ENCODE results near the gene AP5M1. TPM values are rescaled to one million over a fixed set of nuclear protein-coding genes. Genes with fewer than 3 reads are reported as not detected.
"Not testable (repeated sequence)": the region's sequence is repeated elsewhere in the genome, so short reads cannot be mapped to it uniquely, and the experiment has no call there.

The AP5M1 gene
- total RNA-seq, 1 experiment from 2014 or later = 2.9 TPM

- H3K27me3 ChIP-seq = no peaks in the 10 kb centered on the region
- DNase-seq = no peak
- H3K4me3 ChIP-seq = no peak overlapping the region
- no peaks in the 10 kb centered on the region for H3K36me3 ChIP-seq
- H3K9me3 ChIP-seq = no peaks in the 10 kb centered on the region
Observed at GRCh38 chr14:57326253-57326652, 57.5 kb downstream of the AP5M1 start.

DNA sequence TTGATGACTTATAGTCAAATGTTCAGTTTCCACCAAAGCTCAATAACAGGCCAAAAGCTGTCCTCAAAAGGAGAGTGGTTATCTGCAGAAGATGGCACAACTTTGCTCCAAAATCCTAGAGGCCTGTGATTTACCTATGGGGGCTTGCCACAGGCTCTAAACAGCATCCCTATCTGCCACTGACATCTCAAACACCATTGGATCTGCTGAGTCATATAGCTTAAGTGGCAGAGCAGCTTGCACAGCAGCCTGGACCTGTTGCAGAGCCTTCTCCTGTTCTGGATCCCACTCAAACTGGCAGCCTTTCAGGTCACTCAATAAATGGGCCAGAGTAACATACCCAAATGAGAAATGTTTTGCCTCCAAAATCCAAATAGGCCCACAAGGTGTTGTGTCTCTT lies 61.1 kb downstream of the AP5M1 start:
- Histone ChIP-seq H3K9me3 (no peaks in the 10 kb centered on the region), H3K27me3 (no peaks in the 10 kb centered on the region), H3K36me3 (no peaks in the 10 kb centered on the region), H3K4me3 (no peak overlapping the region)
- DNase-seq = no peak

GRCh38 chr14:57332475-57332874 lies 63.7 kb downstream of the AP5M1 start:
- not testable (repeated sequence) for H3K4me3 ChIP-seq
- DNase-seq = peak; percentile 3

DNA sequence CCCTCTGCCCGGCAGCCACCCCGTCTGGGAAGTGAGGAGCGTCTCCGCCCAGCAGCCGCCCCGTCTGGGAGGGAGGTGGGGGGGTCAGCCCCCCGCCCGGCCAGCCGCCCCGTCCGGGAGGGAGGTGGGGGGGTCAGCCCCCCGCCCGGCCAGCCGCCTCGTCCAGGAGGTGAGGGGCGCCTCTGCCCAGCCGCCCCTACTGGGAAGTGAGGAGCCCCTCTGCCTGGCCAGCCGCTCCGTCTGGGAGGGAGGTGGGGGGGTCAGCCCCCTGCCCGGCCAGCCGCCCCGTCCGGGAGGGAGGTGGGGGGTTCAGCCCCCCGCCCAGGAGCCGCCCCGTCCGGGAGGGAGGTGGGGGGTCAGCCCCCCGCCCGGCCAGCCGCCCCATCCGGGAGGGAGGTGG lies 65.0 kb downstream of the AP5M1 start:
- H3K4me3 ChIP-seq, H3K36me3 ChIP-seq, H3K27me3 ChIP-seq, DNase-seq, H3K9me3 ChIP-seq: not testable (repeated sequence)

More at GRCh38 chr14:57332475-57332874, 63.7 kb downstream of the AP5M1 start:
- not testable (repeated sequence) for H3K27me3 ChIP-seq, H3K36me3 ChIP-seq, H3K9me3 ChIP-seq

DNA sequence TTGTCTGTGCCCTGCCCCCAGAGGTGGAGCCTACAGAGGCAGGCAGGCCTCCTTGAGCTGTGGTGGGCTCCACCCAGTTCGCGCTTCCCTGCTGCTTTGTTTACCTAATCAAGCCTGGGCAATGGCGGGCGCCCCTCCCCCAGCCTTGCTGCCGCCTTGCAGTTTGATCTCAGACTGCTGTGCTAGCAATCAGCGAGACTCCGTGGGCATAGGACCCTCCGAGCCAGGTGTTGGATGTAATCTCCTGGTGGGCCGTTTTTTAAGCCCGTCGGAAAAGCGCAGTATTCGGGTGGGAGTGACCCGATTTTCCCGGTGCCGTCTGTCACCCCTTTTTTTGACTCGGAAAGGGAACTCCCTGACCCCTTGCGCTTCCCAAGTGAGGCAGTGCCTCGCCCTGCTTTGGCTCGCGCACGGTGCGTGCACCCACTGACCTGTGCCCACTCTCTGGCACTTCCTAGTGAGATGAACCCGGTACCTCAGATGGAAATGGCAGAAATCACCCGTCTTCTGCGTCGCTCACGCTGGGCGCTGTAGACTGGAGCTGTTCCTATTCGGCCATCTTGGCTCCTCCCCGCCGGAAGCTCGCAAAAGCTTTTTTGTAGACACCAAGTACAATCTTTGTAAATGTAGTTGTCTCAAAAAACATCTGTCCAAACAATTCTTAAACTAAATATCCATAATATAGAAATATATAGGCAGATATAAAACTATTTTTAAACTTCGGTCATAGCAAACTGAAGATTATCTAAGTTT lies 75.0 kb downstream of the AP5M1 start:
- H3K36me3 ChIP-seq, H3K4me3 ChIP-seq, H3K27me3 ChIP-seq, H3K9me3 ChIP-seq, DNase-seq: not testable (repeated sequence)

DNA sequence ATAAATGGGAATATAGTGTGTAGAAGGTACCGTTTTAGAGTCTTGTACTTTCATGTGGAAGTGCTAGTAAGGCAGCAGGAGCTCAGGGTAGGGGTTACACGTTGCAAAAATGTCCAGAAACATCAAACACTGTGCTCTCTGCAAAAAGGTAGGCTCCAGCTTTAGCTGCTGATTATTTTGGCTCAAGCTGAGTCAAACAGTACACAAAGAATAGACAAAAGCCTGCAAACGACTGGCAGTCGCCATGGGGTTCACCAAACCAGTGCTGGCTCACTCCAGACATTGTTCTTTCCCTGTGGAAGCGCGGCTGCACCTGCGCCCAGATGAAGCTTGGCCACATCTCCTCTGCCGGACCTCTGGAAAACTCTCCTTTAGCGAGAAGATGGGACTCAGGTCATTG lies 76.3 kb downstream of the AP5M1 start:
- no peak for DNase-seq
- H3K36me3 ChIP-seq = no peaks in the 10 kb centered on the region

GRCh38 chr14:57346741-57347140 lies 78.0 kb downstream of the AP5M1 start:
- no peaks in the 10 kb centered on the region for H3K27me3 ChIP-seq
- no peaks in the 10 kb centered on the region for H3K36me3 ChIP-seq
- no peaks in the 10 kb centered on the region for H3K9me3 ChIP-seq
- DNase-seq = no peak
- H3K4me3 ChIP-seq = no peak overlapping the region

More for the DNA sequence above, 76.3 kb downstream of the AP5M1 start:
- H3K4me3 ChIP-seq = no peak overlapping the region
- H3K9me3 ChIP-seq = no peaks in the 10 kb centered on the region
- no peaks in the 10 kb centered on the region for H3K27me3 ChIP-seq

Other genes starting within 250 kb of the AP5M1 start
- gene EXOC5, start 66 bp upstream of the AP5M1 start, total RNA-seq (2014; rRNA removed; shearing (Covaris generic); ENCODE audit: low replicate concordance) = 15.4 and 74.9 TPM in 2 replicates
- 6.4 and 18.1 TPM in 2 replicates for gene NAA30, start 121.6 kb downstream of the AP5M1 start, total RNA-seq (2014; rRNA removed; shearing (Covaris generic); ENCODE audit: low replicate concordance)
- gene CCDC198, start 224.9 kb downstream of the AP5M1 start, total RNA-seq (2014; rRNA removed; shearing (Covaris generic); ENCODE audit: low replicate concordance) = not detected in 2 replicates

Data from MG63 (cell line).